D721Med (cell line): ENCODE measurements around the gene WAC.
"Not testable (repeated sequence)": the region's sequence is repeated elsewhere in the genome, so short reads cannot be mapped to it uniquely, and the experiment has no call there.

ENCODE experiments used
- DNase-seq: peaks from one replicate; pipeline ENCODE4 v3.0.0; 2011; ENCODE audit warnings: low spot score; ENCODE audit not compliant: insufficient read length
- FAIRE-seq: peaks from 2 replicates; lab custom pipeline; 2011; peaks lifted over from hg19 to GRCh38; lab: Jason Lieb, UNC
- CTCF ChIP-seq: IDR thresholded peaks from 2 replicates; pipeline ENCODE4 v1.5.1; 2012; ENCODE audit warnings: mild to moderate bottlenecking, control low read depth; ENCODE audit not compliant: insufficient read depth; ENCODE audit errors: missing control alignments

WAC gene

DNA sequence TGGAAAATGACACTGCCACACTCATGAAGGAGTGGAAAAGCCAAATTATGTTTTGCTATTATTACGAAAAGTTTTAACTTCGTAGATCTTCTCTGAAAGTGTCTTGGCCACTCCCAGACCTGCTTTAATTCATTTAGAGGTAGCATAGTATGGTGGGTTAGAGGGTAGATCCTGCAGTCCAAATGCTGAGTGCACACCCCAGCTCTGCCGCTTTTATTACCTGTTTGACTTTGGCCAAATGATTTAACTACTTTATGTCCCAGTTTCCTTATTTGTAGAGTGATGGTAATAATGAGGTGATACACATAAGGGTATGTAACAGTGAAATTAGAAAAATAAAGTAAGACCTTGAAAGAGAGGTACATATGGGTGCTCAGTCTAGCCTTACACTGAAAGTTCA lies 23.6 kb upstream of the WAC start:
- DNase-seq, result no peak
- TF ChIP-seq CTCF, result no peak
- FAIRE-seq, result no peak

GRCh38 chr10:28514648-28515047 lies 18.3 kb upstream of the WAC start:
- DNase-seq, result no peak
- no peak for TF ChIP-seq CTCF
- FAIRE-seq, result no peak

- FAIRE-seq, result no peak
- no peak for DNase-seq
- TF ChIP-seq CTCF, result no peak
Observed at GRCh38 chr10:28520346-28520745, 12.6 kb upstream of the WAC start.

DNA sequence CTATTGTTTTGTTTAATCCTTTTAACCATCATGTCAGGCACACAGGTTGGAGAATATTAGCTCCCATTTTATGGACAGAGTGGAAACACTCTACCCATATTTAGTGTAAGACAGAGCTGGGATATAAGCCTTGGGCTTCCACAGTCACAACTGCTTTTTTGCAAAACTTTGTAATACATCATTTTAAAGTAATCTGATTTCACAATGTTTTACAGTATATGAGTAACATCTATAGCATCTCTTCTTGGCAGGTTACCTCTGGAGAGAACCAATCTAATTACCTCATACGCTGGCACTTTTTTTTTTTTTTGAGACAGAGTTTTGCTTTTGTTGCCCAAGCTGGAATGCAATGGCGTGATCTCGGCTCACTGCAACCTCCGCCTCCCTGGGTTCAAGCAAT lies 12.1 kb upstream of the WAC start:
- DNase-seq, result not testable (repeated sequence)

DNA sequence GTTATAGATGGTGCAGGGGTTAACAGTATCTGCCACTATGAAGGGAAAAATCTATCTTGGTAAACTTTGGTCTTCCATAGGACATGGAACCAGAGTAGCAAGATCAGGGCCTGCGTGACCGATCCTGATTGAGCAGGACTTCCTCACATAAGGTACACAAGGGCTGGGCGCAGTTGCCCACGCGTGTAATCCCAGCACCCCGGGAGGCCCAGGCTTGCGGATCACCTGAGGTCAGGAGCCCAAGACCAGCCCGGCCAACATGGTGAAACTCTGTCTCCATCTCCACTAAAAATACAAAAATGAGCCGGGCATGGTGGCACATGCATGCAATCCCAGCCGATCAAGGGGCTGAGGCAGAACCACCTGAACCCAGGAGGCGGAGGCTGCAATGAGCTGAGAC lies 11.0 kb upstream of the WAC start:
- not testable (repeated sequence) for DNase-seq, FAIRE-seq

More for the DNA sequence above, 12.1 kb upstream of the WAC start:
- FAIRE-seq, result not testable (repeated sequence)

DNA sequence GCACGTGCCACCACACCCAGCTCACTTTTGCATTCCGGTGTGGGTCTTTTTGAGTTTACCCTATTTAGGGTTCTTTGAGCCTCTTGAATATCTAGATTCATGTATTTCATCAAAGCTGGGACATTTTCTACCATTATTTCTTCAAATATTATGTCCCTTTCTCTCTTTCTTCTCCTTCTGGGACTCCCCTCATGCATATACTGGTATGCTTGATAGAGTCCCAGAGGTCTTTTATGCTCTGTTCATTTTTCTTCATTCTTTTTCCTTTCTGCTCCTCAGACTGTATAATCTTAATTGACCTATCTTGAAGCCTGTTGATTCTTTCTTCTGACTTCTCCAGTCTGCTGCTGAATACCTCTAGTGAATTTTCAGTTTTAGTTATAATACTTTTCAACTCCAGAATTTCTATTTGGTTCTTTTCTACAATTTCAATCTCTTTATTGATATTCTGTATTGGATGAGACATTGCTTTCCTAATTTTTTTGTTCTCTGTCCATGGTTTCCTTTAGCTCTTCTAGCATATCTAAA lies 9.1 kb upstream of the WAC start:
- DNase-seq, result no peak
- no peak for FAIRE-seq
- TF ChIP-seq CTCF, result no peak

DNA sequence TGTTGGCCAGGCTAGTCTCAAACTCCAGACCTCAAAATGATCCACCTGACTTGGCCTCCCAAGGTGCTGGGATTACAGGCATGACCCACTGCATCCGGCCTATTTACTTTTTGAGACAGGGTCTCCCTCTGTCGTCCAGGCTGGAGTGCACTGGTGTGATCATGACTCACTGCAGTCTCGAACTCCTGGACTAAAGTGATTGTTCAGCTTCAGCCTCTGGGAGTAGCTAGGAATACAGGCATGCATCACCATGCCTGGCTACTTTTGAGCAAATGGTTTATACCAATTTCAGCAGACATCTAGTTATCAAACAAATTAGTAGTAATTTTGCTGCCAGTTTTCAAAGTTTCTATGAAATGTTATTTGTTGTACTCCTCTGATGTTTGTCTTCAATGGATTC lies 2.2 kb upstream of the WAC start:
- FAIRE-seq (no peak), DNase-seq (no peak)
- no peak for TF ChIP-seq CTCF

- no peak for TF ChIP-seq CTCF
- no peak for DNase-seq
- FAIRE-seq, result no peak
Observed at GRCh38 chr10:28533186-28533564, 257 bp downstream of the WAC start.
